SH-SY5Y (cell line): ENCODE results near the gene ZP2.

Experiments used
- GATA2 ChIP-seq: IDR thresholded peaks from 2 replicates; pipeline ENCODE4 v1.6.1; 2011; ENCODE audit warnings: mild to moderate bottlenecking, low read depth, low read length
- GATA3 ChIP-seq: IDR thresholded peaks from 2 replicates; pipeline ENCODE4 v1.6.1; 2011; ENCODE audit warnings: low read depth, mild to moderate bottlenecking, low read length, moderate library complexity

GRCh38 chr16:21194771-21195301 lies 16.5 kb downstream of the ZP2 start:
- no peak for TF ChIP-seq GATA3
- no peak for TF ChIP-seq GATA2
